ENCODE results near the gene HSP90AB1.
A peak's percentile ranks its signal among the peaks of the same experiment; 100 is the strongest.

The HSP90AB1 gene

GRCh38 chr6:44237813-44238433 is 9.0 kb upstream of the HSP90AB1 start:
- Histone ChIP-seq H3K27me3 (ENCODE audit: insufficient read depth, low read length) (no peaks in the 10 kb centered on the region), H3K36me3 (ENCODE audit: insufficient read depth, low read length) (no peaks in the 10 kb centered on the region), H3K4me1 (ENCODE audit: control insufficient read depth, insufficient read depth, low read length, unreplicated experiment) (peaks cover 38% of the 10 kb centered on the region), H3K4me3 (ENCODE audit: low read depth, low read length) (peak overlapping the region; percentile 73), H3K79me2 (ENCODE audit: control insufficient read depth, insufficient read depth, low read length, unreplicated experiment) (no peaks in the 10 kb centered on the region), H2AFZ (ENCODE audit: low read length, unreplicated experiment) (peak overlapping the region; percentile 73), H3K27ac (ENCODE audit: low read depth, low read length) (peak overlapping the region; percentile 75)

GRCh38 chr6:44238687-44239350 is 8.1 kb upstream of the HSP90AB1 start:
- Histone ChIP-seq H3K27ac (ENCODE audit: low read depth, low read length) (no peak overlapping the region), H3K4me1 (ENCODE audit: control insufficient read depth, insufficient read depth, low read length, unreplicated experiment) (peaks cover 29% of the 10 kb centered on the region), H2AFZ (ENCODE audit: low read length, unreplicated experiment) (no peak overlapping the region)

GRCh38 chr6:44243345-44243744 is 3.6 kb upstream of the HSP90AB1 start:
- H3K79me2 ChIP-seq (ENCODE audit: control insufficient read depth, insufficient read depth, low read length, unreplicated experiment) = peaks cover 15% of the 10 kb centered on the region
- no peak overlapping the region for H2AFZ ChIP-seq (ENCODE audit: low read length, unreplicated experiment)
- no peak overlapping the region for H3K27ac ChIP-seq (ENCODE audit: low read depth, low read length)
- peaks cover 10% of the 10 kb centered on the region for H3K36me3 ChIP-seq (ENCODE audit: insufficient read depth, low read length)
- H3K4me1 ChIP-seq (ENCODE audit: control insufficient read depth, insufficient read depth, low read length, unreplicated experiment) = peaks cover 8% of the 10 kb centered on the region
- H3K4me3 ChIP-seq (ENCODE audit: low read depth, low read length) = no peak overlapping the region
- no peaks in the 10 kb centered on the region for H3K27me3 ChIP-seq (ENCODE audit: insufficient read depth, low read length)

More at GRCh38 chr6:44238687-44239350, 8.1 kb upstream of the HSP90AB1 start:
- Histone ChIP-seq H3K36me3 (ENCODE audit: insufficient read depth, low read length) (no peaks in the 10 kb centered on the region), H3K4me3 (ENCODE audit: low read depth, low read length) (no peak overlapping the region), H3K79me2 (ENCODE audit: control insufficient read depth, insufficient read depth, low read length, unreplicated experiment) (no peaks in the 10 kb centered on the region), H3K27me3 (ENCODE audit: insufficient read depth, low read length) (no peaks in the 10 kb centered on the region)

- no peaks in the 10 kb centered on the region for H3K27me3 ChIP-seq (ENCODE audit: insufficient read depth, low read length)
- H3K4me1 ChIP-seq (ENCODE audit: control insufficient read depth, insufficient read depth, low read length, unreplicated experiment) = peaks cover 24% of the 10 kb centered on the region
- peak overlapping the region; percentile 95 for H3K4me3 ChIP-seq (ENCODE audit: low read depth, low read length)
- H3K36me3 ChIP-seq (ENCODE audit: insufficient read depth, low read length) = peaks cover 29% of the 10 kb centered on the region
- peak overlapping the region; percentile 20 for H2AFZ ChIP-seq (ENCODE audit: low read length, unreplicated experiment)
- H3K27ac ChIP-seq (ENCODE audit: low read depth, low read length) = no peak overlapping the region
- H3K79me2 ChIP-seq (ENCODE audit: control insufficient read depth, insufficient read depth, low read length, unreplicated experiment) = peaks cover 36% of the 10 kb centered on the region
Measured at GRCh38 chr6:44245391-44245911, 1.4 kb upstream of the HSP90AB1 start.

- peak overlapping the region; percentile 20 for H2AFZ ChIP-seq (ENCODE audit: low read length, unreplicated experiment)
- H3K27me3 ChIP-seq (ENCODE audit: insufficient read depth, low read length) = no peaks in the 10 kb centered on the region
- H3K4me3 ChIP-seq (ENCODE audit: low read depth, low read length) = peak overlapping the region; percentile 95
- peak overlapping the region; percentile 28; the same call in 1 of the 2 replicates for H3K27ac ChIP-seq (ENCODE audit: low read depth, low read length)
- H3K79me2 ChIP-seq (ENCODE audit: control insufficient read depth, insufficient read depth, low read length, unreplicated experiment) = peaks cover 42% of the 10 kb centered on the region
- peaks cover 31% of the 10 kb centered on the region for H3K4me1 ChIP-seq (ENCODE audit: control insufficient read depth, insufficient read depth, low read length, unreplicated experiment)
- H3K36me3 ChIP-seq (ENCODE audit: insufficient read depth, low read length) = peaks cover 35% of the 10 kb centered on the region
Measured at GRCh38 chr6:44245912-44246662, 814 bp upstream of the HSP90AB1 start.

- Histone ChIP-seq H3K4me1 (ENCODE audit: control insufficient read depth, insufficient read depth, low read length, unreplicated experiment) (peaks cover 39% of the 10 kb centered on the region), H3K27ac (ENCODE audit: low read depth, low read length) (peak overlapping the region; percentile 75), H3K36me3 (ENCODE audit: insufficient read depth, low read length) (peaks cover 47% of the 10 kb centered on the region), H3K79me2 (ENCODE audit: control insufficient read depth, insufficient read depth, low read length, unreplicated experiment) (peaks cover 50% of the 10 kb centered on the region), H3K27me3 (ENCODE audit: insufficient read depth, low read length) (no peaks in the 10 kb centered on the region), H3K4me3 (ENCODE audit: low read depth, low read length) (peak overlapping the region; percentile 95), H2AFZ (ENCODE audit: low read length, unreplicated experiment) (no peak overlapping the region)
Measured at GRCh38 chr6:44247338-44248302, 719 bp downstream of the HSP90AB1 start.

GRCh38 chr6:44248579-44248978 is 1.7 kb downstream of the HSP90AB1 start:
- H3K27me3 ChIP-seq (ENCODE audit: insufficient read depth, low read length) = no peaks in the 10 kb centered on the region
- H3K4me3 ChIP-seq (ENCODE audit: low read depth, low read length) = peak overlapping the region; percentile 95
- H3K79me2 ChIP-seq (ENCODE audit: control insufficient read depth, insufficient read depth, low read length, unreplicated experiment) = peaks cover 50% of the 10 kb centered on the region
- peaks cover 54% of the 10 kb centered on the region for H3K36me3 ChIP-seq (ENCODE audit: insufficient read depth, low read length)
- peaks cover 39% of the 10 kb centered on the region for H3K4me1 ChIP-seq (ENCODE audit: control insufficient read depth, insufficient read depth, low read length, unreplicated experiment)
- no peak overlapping the region for H2AFZ ChIP-seq (ENCODE audit: low read length, unreplicated experiment)
- H3K27ac ChIP-seq (ENCODE audit: low read depth, low read length) = peak overlapping the region; percentile 75

GRCh38 chr6:44249082-44249748 is 2.3 kb downstream of the HSP90AB1 start:
- peaks cover 40% of the 10 kb centered on the region for H3K4me1 ChIP-seq (ENCODE audit: control insufficient read depth, insufficient read depth, low read length, unreplicated experiment)
- H3K27ac ChIP-seq (ENCODE audit: low read depth, low read length) = 0 out of 2 replicates have a peak overlapping the region, but pooled peaks have one; percentile 75
- no peaks in the 10 kb centered on the region for H3K27me3 ChIP-seq (ENCODE audit: insufficient read depth, low read length)
- peak overlapping the region; percentile 95 for H3K4me3 ChIP-seq (ENCODE audit: low read depth, low read length)
- peaks cover 54% of the 10 kb centered on the region for H3K36me3 ChIP-seq (ENCODE audit: insufficient read depth, low read length)
- peaks cover 50% of the 10 kb centered on the region for H3K79me2 ChIP-seq (ENCODE audit: control insufficient read depth, insufficient read depth, low read length, unreplicated experiment)
- no peak overlapping the region for H2AFZ ChIP-seq (ENCODE audit: low read length, unreplicated experiment)

- peak overlapping the region; percentile 39; the same call in 1 of the 2 replicates for H3K27ac ChIP-seq (ENCODE audit: low read depth, low read length)
- H3K4me1 ChIP-seq (ENCODE audit: control insufficient read depth, insufficient read depth, low read length, unreplicated experiment) = peaks cover 46% of the 10 kb centered on the region
- H2AFZ ChIP-seq (ENCODE audit: low read length, unreplicated experiment) = no peak overlapping the region
- no peaks in the 10 kb centered on the region for H3K27me3 ChIP-seq (ENCODE audit: insufficient read depth, low read length)
- peaks cover 58% of the 10 kb centered on the region for H3K36me3 ChIP-seq (ENCODE audit: insufficient read depth, low read length)
- H3K79me2 ChIP-seq (ENCODE audit: control insufficient read depth, insufficient read depth, low read length, unreplicated experiment) = peaks cover 50% of the 10 kb centered on the region
- H3K4me3 ChIP-seq (ENCODE audit: low read depth, low read length) = peak overlapping the region; percentile 95; the same call in 1 of the 2 replicates
Measured at GRCh38 chr6:44250067-44250717, 3.3 kb downstream of the HSP90AB1 start.
